Urinary bladder (tissue), 4 donors: Measurements from ENCODE around the gene AUNIP. TPM values are rescaled to one million over a fixed set of nuclear protein-coding genes. Genes with fewer than 3 reads are reported as not detected.

Experiments used
- DNase-seq: peaks from one replicate; pipeline ENCODE4 v3.0.0-alpha.2; 2015; ENCODE audit errors: extremely low spot score
- H3K27ac ChIP-seq: one replicate; pipeline ENCODE4 v1.5.1; 2013; ENCODE audit warnings: low read depth, mild to moderate bottlenecking, moderate library complexity
- H3K36me3 ChIP-seq: one replicate; pipeline ENCODE4 v1.6.1; 2013; ENCODE audit warnings: mild to moderate bottlenecking, moderate library complexity; ENCODE audit not compliant: insufficient read depth
- H3K4me1 ChIP-seq: one replicate; pipeline ENCODE4 v1.6.1; 2013; ENCODE audit warnings: mild to moderate bottlenecking, moderate library complexity; ENCODE audit not compliant: insufficient read depth
- H3K4me3 ChIP-seq: one replicate; pipeline ENCODE4 v1.5.1; 2013; ENCODE audit warnings: low read depth, low read length
- WGBS: extraction: QIAGEN DNeasy Blood & Tissue Kit; methylation state at CpG from one replicate; pipeline ENCODE4 v1.1.7; 2013; 5-methylcytosine and 5-hydroxymethylcytosine counted together
- polyA plus RNA-seq: library from polyadenylated mRNA; stranded (reverse); fragments of 200-250 nt; gene quantifications from one replicate; pipeline ENCODE4 v1.2.3, GENCODE V29; 2013
- total RNA-seq: library from RNA; depleted of rRNA; stranded (reverse); fragments of >200 nt; gene quantifications from one replicate; pipeline ENCODE4 v1.2.3, GENCODE V29; 2014
- donor health status: healthy with polysubstance abuse.
- donor health status: healthy.

AUNIP gene
- total and polyA plus RNA-seq, 2 donors = 0.11 to 1.4 TPM

DNA sequence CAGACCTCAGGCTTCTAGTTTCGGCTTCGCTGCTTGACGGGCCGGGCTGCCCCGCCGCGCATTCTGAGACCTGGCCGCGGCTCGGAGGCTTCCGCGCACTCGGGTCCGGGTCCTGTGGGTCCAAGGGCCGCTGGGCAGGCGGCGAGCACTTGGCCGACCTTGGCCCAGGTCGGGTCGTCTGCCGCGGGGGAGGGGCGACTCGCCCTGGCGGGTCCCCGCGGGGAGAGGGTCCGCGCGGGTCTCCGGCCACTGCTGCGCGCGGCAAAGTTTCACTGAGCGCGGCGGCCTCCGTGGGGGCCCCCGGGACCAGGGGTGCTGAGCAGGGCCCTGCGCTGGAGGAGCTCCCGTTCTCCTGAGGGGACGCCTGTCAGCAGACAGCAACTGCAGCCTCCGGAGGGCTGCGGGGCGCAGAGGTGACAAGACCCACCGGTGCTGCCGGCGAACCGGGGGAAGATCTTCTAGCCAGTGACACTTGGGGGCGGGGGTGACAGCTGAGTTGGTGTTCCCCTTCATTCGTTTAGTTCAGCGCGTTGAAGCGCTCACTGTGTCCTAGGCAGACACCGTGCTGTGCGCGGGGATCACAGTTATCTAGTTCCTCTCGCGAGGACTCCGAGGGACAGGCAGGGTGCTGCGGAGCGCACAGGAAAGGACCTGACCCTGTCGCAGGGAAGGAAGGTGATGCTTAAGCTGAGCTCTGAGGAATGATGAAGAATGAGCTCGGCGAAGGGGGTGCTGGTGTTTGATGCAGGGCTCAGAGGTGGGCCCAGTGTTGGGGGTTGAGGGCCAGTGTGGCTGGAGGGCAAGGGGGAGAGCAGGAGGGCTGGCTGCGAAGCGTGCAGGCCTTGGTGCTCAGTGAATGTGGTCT is 38.8 kb downstream of the AUNIP start:
- DNase-seq = no peak
- under 1% methylated on average over 67 of the region's 67 CpGs for whole genome bisulfite sequencing

GRCh38 chr1:25819491-25820246 is 39.6 kb downstream of the AUNIP start, which contains the start of gene MTFR1L:
Gene MTFR1L (plus strand): TSS chr1:25819954. CDS start chr1:25823105, 3,151 bp downstream.
- Histone ChIP-seq H3K4me3 (peak within 1 kb of the TSS; percentile 82), H3K4me1 (no peaks in the 10 kb centered on the region), H3K36me3 (no peaks in the 10 kb centered on the region), H3K27ac (peak within 1 kb of the TSS; percentile 81)
- under 1% methylated on average over 64 of the region's 64 CpGs for WGBS
- peak; percentile 84 for DNase-seq

More for the DNA sequence above, 38.8 kb downstream of the AUNIP start:
- H3K4me1 ChIP-seq = no peaks in the 10 kb centered on the region
- peak overlapping the region; percentile 82 for H3K4me3 ChIP-seq
- H3K36me3 ChIP-seq = no peaks in the 10 kb centered on the region
- H3K27ac ChIP-seq = peak overlapping the region; percentile 81

- no peak overlapping the region for H3K27ac ChIP-seq
- H3K4me1 ChIP-seq = no peaks in the 10 kb centered on the region
- no peaks in the 10 kb centered on the region for H3K36me3 ChIP-seq
- no peak for DNase-seq
- WGBS = 53% methylated on average over 6 of the region's 6 CpGs
- H3K4me3 ChIP-seq = no peak overlapping the region
These were observed 40.7 kb downstream of the AUNIP start for GRCh38 chr1:25818569-25818968.

- no peak for DNase-seq
- Histone ChIP-seq H3K4me1 (no peaks in the 10 kb centered on the region), H3K27ac (no peak overlapping the region), H3K36me3 (no peaks in the 10 kb centered on the region), H3K4me3 (no peak overlapping the region)
- 44% methylated on average over 8 of the region's 8 CpGs for WGBS
These were observed 41.3 kb downstream of the AUNIP start for GRCh38 chr1:25817840-25818501.

- no peak for DNase-seq
- 83% methylated on average over 15 of the region's 15 CpGs for WGBS
- no peak overlapping the region for H3K4me3 ChIP-seq
- H3K36me3 ChIP-seq = no peaks in the 10 kb centered on the region
- H3K4me1 ChIP-seq = no peaks in the 10 kb centered on the region
- H3K27ac ChIP-seq = no peak overlapping the region
These were observed 43.0 kb downstream of the AUNIP start for GRCh38 chr1:25816112-25816718.

GRCh38 chr1:25815208-25816111 is 43.8 kb downstream of the AUNIP start:
- 92% methylated on average over 24 of the region's 24 CpGs for WGBS
- Histone ChIP-seq H3K27ac (no peak overlapping the region), H3K4me1 (no peaks in the 10 kb centered on the region), H3K36me3 (no peaks in the 10 kb centered on the region), H3K4me3 (no peak overlapping the region)
- DNase-seq = no peak

GRCh38 chr1:25814549-25815087 is 44.6 kb downstream of the AUNIP start:
- no peak overlapping the region for H3K27ac ChIP-seq
- DNase-seq = no peak
- H3K36me3 ChIP-seq = no peaks in the 10 kb centered on the region
- no peaks in the 10 kb centered on the region for H3K4me1 ChIP-seq
- WGBS = 79% methylated on average over 7 of the region's 7 CpGs
- H3K4me3 ChIP-seq = no peak overlapping the region

GRCh38 chr1:25813734-25814471 is 45.4 kb downstream of the AUNIP start:
- 89% methylated on average over 24 of the region's 24 CpGs for WGBS
- no peak overlapping the region for H3K27ac ChIP-seq
- DNase-seq = no peak
- no peaks in the 10 kb centered on the region for H3K36me3 ChIP-seq
- no peaks in the 10 kb centered on the region for H3K4me1 ChIP-seq
- H3K4me3 ChIP-seq = no peak overlapping the region

GRCh38 chr1:25813071-25813733 is 46.1 kb downstream of the AUNIP start:
- Histone ChIP-seq H3K36me3 (no peaks in the 10 kb centered on the region), H3K4me3 (no peak overlapping the region), H3K4me1 (no peaks in the 10 kb centered on the region), H3K27ac (no peak overlapping the region)
- WGBS = 82% methylated on average over 11 of the region's 11 CpGs
- DNase-seq = no peak

- Histone ChIP-seq H3K27ac (no peak overlapping the region), H3K36me3 (no peaks in the 10 kb centered on the region), H3K4me3 (no peak overlapping the region), H3K4me1 (no peaks in the 10 kb centered on the region)
- DNase-seq = no peak
- WGBS = 94% methylated on average over 13 of the region's 13 CpGs
These were observed 47.7 kb downstream of the AUNIP start for GRCh38 chr1:25811384-25812082.
